NT2/D1 (cell line): Measurements from ENCODE around the gene CAB39.
A peak's percentile ranks its signal among the peaks of the same experiment; 100 is the strongest.

ENCODE experiments used
- DNase-seq: peaks from one replicate; pipeline ENCODE4 v3.0.0-alpha.2; 2011; ENCODE audit warnings: low read depth, low spot score
- H3K27me3 ChIP-seq: 2 replicates; pipeline ENCODE4 v1.6.0; 2011; ENCODE audit warnings: mild to moderate bottlenecking; ENCODE audit not compliant: insufficient read length, insufficient read depth
- H3K36me3 ChIP-seq: 2 replicates; pipeline ENCODE4 v1.6.1; 2011; ENCODE audit warnings: mild to moderate bottlenecking, low read length, mixed read lengths; ENCODE audit not compliant: insufficient read depth, insufficient read length
- H3K4me1 ChIP-seq: 2 replicates; pipeline ENCODE4 v1.5.1; 2011; ENCODE audit not compliant: insufficient read depth, insufficient read length
- H3K4me3 ChIP-seq: 2 replicates; pipeline ENCODE4 v1.5.1; 2011; ENCODE audit warnings: low read depth; ENCODE audit not compliant: insufficient read length
- H3K9ac ChIP-seq: 2 replicates; pipeline ENCODE4 v1.6.0; 2011; ENCODE audit warnings: low read depth; ENCODE audit not compliant: insufficient read length
- H3K9me3 ChIP-seq: 2 replicates; pipeline ENCODE4 v1.5.1; 2011; ENCODE audit warnings: mild to moderate bottlenecking, low read length; ENCODE audit not compliant: insufficient read depth
- SUZ12 ChIP-seq: IDR thresholded peaks from 2 replicates; pipeline ENCODE4 v1.6.1; 2011; ENCODE audit not compliant: insufficient read length, insufficient read depth; ENCODE audit errors: extremely low read depth
- YY1 ChIP-seq: IDR thresholded peaks from 2 replicates; pipeline ENCODE4 v1.6.1; 2011; ENCODE audit not compliant: insufficient read length, insufficient read depth
- ZNF274 ChIP-seq: IDR thresholded peaks from 2 replicates; pipeline ENCODE4 v1.6.1; 2011; ENCODE audit warnings: mild to moderate bottlenecking, low read depth, low read length

The CAB39 gene

DNA sequence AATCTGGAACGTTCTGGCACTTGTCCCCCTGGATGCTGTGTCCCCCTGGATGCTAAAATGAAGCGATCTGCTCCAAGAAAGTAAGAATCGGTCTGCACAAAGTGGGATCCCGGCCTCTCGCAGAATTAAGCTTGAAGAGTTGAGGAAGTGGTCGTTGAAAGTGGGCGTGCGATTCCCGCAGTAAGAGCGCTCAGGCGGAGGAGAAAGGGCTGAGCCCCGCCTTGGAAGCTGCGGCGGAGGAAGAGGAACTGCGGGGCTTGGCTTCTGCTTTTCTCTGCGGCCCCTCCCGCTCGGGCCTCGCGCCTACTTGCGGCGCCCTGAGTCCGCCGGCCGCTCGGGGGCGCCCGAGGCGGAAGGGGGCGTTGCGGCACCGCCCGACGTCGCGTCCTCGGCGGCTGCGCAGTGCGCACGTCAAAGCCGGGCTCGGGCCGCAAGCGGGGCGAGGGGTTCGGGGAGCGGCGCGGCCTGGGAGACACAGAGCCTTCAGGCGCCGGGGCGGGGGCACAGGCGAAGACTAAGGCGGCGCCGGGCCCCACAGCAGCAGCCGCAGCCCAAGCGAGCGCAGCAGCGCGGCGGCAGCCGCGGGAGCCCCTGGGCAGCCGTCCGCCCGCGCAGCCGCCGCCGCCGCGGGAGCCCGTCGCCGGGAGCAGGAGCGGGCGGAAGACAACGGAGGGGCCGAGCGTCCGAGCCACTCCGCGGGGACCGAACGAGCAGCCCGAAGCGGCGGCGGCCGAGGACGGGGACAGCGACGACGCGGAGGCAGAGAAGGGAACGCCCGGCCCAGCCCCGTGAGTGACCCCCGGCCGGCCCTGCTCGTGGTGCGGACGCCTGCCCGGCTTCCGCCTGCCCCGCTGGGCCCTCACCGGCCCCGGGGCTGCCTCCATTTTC lies at the start of gene CAB39:
TSS of gene CAB39 (plus strand) at position 400 of the 888 bp plus-strand sequence. CDS start 47,160 bp downstream, outside the sequence.
- H3K9ac ChIP-seq, result peak within 1 kb of the TSS; percentile 90
- DNase-seq, result peak; percentile 90
- TF ChIP-seq SUZ12 (no peak), YY1 (no peak), ZNF274 (no peak)
- no peaks in the 10 kb centered on the region for H3K27me3 ChIP-seq
- H3K9me3 ChIP-seq, result no peaks in the 10 kb centered on the region
- H3K4me3 ChIP-seq, result peak within 1 kb of the TSS; percentile 85
- H3K4me1 ChIP-seq, result peaks cover 2% of the 10 kb centered on the region
- H3K36me3 ChIP-seq, result peaks cover 10% of the 10 kb centered on the region

DNA sequence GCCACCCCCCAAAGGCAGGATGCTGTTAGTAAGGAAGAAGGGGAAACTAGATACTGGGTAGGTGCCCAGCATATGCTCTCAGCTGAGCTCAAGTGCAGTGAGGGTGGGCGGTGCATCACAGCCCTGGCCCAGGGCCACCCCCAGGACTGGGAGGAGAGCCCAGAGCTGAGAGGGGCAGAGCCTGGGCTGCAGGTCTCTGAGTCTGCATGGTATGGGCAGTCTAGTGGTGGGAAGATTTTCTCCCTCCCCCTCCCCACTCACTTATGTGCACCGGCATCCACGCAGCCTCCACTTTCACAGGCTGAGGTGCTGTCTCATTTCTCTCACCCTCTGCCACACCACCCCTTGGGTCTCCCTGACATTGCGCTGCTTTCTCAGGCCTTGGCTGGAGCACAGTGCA lies 48.5 kb upstream of the CAB39 start:
- Histone ChIP-seq H3K27me3 (no peaks in the 10 kb centered on the region), H3K36me3 (no peaks in the 10 kb centered on the region), H3K4me3 (no peak overlapping the region), H3K9me3 (no peaks in the 10 kb centered on the region), H3K9ac (no peak overlapping the region), H3K4me1 (peaks cover 30% of the 10 kb centered on the region)
- DNase-seq, result no peak
- no peak for TF ChIP-seq ZNF274
- no peak for TF ChIP-seq YY1
- no peak for TF ChIP-seq SUZ12

DNA sequence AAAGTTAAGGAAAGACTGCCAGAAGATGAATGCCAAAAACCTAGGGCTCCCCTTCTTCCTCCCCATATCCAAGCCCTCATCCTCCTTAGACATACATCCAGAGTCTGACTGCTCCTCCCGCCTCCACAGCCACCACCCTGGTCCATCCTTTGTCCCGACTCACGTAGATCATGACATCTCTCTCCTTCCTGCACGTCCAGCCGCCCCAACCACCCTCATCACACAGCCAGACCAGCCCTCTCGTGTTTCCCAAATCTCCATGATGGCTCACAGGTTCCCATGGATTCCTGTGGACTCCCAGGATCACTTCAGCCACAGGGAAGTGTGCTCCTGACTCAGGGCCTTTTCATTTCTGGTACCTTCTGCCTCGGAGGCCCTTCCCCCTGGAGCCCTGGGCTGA lies 47.8 kb upstream of the CAB39 start:
- TF ChIP-seq YY1, result no peak
- no peak overlapping the region for H3K4me3 ChIP-seq

DNA sequence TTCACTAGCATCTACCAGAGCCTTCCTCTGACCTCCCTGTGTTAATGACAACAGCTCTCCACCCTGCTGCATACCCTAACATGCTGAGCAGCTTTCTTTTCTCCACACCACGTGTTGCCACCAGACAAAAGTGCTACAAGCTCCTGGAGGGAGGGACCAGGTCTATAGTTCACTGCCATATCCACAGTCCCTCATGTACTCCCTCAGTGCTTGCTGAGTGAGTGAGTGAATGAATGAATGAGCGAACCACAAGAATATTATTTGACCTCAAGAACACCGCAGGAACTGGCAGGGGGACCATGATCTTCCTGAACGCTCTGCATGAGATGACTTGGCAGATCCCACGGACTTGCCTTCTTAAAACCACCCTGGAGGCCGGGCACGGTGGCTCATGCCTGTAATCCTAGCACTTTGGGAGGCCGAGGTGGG lies 47.4 kb upstream of the CAB39 start:
- no peak for DNase-seq
- H3K27me3 ChIP-seq, result no peaks in the 10 kb centered on the region
- H3K36me3 ChIP-seq, result no peaks in the 10 kb centered on the region
- H3K4me1 ChIP-seq, result peaks cover 28% of the 10 kb centered on the region
- no peak overlapping the region for H3K4me3 ChIP-seq
- H3K9ac ChIP-seq, result no peak overlapping the region
- H3K9me3 ChIP-seq, result no peaks in the 10 kb centered on the region
- no peak for TF ChIP-seq SUZ12
- no peak for TF ChIP-seq ZNF274
- TF ChIP-seq YY1, result no peak

More for the DNA sequence above, 47.8 kb upstream of the CAB39 start:
- DNase-seq, result no peak
- Histone ChIP-seq H3K27me3 (no peaks in the 10 kb centered on the region), H3K4me1 (peaks cover 31% of the 10 kb centered on the region), H3K36me3 (no peaks in the 10 kb centered on the region), H3K9ac (no peak overlapping the region), H3K9me3 (no peaks in the 10 kb centered on the region)

DNA sequence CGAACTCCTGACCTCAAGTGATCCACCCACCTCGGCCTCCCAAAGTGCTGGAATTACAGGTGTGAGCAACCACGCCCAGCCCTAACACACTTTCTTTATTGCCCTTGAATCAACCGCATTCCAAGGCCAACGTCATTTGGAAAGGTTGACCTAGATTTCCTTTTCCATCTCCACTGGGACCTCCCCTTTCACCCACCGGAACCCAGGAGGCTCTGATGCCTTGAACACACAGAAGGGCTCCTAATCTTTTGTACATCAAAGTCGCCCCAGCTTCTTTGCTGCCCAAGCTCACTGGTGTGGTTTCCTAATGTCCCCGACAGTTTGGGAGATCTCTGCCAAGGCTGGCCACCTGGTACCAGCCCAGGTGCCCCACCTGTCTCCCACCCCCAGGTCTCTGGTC lies 46.2 kb upstream of the CAB39 start:
- no peak overlapping the region for H3K9ac ChIP-seq
- H3K9me3 ChIP-seq, result no peaks in the 10 kb centered on the region
- TF ChIP-seq SUZ12 (no peak), YY1 (no peak), ZNF274 (no peak)
- H3K4me3 ChIP-seq, result no peak overlapping the region
- H3K27me3 ChIP-seq, result no peaks in the 10 kb centered on the region
- H3K36me3 ChIP-seq, result no peaks in the 10 kb centered on the region
- no peak for DNase-seq
- H3K4me1 ChIP-seq, result peaks cover 25% of the 10 kb centered on the region

DNA sequence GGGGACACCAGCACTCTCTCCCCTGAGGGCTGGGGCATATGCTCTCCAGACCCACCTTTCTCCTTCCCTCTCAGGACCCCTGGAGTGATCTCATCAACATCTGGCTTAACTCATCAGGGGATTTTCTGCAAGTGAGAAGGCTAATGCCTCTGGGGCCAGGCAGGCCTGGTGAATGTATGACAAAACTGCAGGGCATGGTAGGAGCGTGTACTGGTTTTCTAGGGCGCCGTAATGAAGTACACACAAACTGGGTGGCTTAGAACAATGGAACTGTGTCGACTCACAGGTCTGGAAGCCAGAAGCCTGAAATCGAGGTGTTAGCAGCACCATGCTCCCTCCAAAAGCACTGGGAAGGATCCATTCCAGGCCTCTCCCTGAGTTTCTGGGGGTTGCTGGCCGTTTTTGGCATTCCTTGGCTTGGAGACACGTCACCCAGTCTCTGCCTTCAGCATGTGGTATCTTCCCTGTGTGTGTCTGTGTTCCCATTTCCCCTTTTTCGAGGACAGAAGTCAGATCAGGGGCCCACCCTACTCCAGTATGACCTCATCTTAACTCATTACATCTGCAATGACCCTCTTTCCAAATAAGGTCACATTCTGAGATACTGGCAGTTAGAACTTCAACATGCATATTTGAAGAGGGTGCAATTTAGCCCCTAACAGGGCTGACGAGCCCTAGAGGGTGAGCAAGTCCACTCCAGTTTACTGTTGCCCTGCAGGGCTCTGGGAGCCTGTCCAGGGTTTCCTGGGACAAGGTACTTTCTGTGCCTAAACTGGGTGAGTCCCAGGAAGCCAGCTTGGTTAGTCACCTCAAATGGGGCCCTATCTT lies 45.5 kb upstream of the CAB39 start:
- no peaks in the 10 kb centered on the region for H3K27me3 ChIP-seq
- TF ChIP-seq SUZ12, result no peak
- TF ChIP-seq YY1, result no peak
- no peak for TF ChIP-seq ZNF274
- peak; percentile 25 for DNase-seq
- H3K4me3 ChIP-seq, result no peak overlapping the region
- H3K9ac ChIP-seq, result no peak overlapping the region
- H3K9me3 ChIP-seq, result no peaks in the 10 kb centered on the region
- H3K4me1 ChIP-seq, result peaks cover 25% of the 10 kb centered on the region
- no peaks in the 10 kb centered on the region for H3K36me3 ChIP-seq

DNA sequence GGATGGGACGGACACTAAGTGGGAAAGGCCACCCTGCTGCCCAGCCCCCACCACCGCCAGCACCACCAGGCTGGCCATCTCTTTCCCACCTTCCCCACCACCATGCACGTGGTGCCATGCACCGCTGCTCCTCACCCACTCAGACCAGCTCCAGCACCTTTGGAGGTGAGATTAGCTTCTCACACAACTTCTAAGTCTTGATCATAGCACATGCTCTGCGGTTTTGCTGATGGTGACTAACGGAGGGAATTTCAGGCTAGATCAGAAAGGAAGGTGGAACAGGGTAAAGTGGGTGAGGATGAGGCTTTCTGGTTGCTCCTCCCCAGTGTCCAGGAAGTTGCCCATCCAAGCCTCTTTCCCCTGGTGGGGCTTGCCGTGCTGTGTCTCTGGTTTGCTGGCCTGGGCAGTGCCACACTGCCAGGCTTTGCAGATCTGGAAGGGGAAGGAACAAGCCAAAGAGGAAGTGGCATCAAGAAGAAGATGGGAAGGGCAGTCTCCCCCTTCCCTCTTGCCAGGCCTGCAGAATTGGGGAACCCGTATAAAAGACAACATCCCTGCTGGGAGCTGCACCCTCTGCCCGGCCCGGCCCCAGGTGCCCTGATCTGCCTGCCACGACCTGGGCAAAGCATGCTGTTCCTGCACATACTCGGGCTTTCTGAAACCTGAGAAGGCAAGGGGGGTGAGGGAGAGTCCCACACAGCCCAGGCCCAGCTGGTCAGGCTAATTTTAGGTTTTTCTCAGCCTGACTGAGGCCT lies 44.3 kb upstream of the CAB39 start:
- no peaks in the 10 kb centered on the region for H3K9me3 ChIP-seq
- no peak overlapping the region for H3K4me3 ChIP-seq
- no peak overlapping the region for H3K9ac ChIP-seq
- TF ChIP-seq SUZ12 (no peak), YY1 (no peak), ZNF274 (no peak)
- peaks cover 25% of the 10 kb centered on the region for H3K4me1 ChIP-seq
- no peaks in the 10 kb centered on the region for H3K27me3 ChIP-seq
- H3K36me3 ChIP-seq, result no peaks in the 10 kb centered on the region
- DNase-seq, result no peak
